IPS DF 19.7 (cell line): Measurements from ENCODE around the gene ATG13.

Source experiments
- DNase-seq: peaks from one replicate; pipeline ENCODE4 v3.0.0-alpha.2; 2013; ENCODE audit warnings: low read depth, low spot score

The ATG13 gene

GRCh38 chr11:46675288-46675851, 58.0 kb downstream of the ATG13 start:
- DNase-seq = no peak

- DNase-seq = no peak
Measured at GRCh38 chr11:46675949-46676348, 58.6 kb downstream of the ATG13 start.

GRCh38 chr11:46676436-46677158, 59.2 kb downstream of the ATG13 start:
- DNase-seq = no peak

- DNase-seq = no peak
Measured at GRCh38 chr11:46677169-46677568, 59.8 kb downstream of the ATG13 start.

- DNase-seq = no peak
Measured at GRCh38 chr11:46677991-46678740, 60.8 kb downstream of the ATG13 start.

GRCh38 chr11:46678741-46679130, 61.4 kb downstream of the ATG13 start:
- DNase-seq = no peak

- DNase-seq = no peak
Measured at GRCh38 chr11:46679241-46680163, 62.1 kb downstream of the ATG13 start.

- DNase-seq = no peak
Measured at GRCh38 chr11:46680164-46680760, 62.9 kb downstream of the ATG13 start.

GRCh38 chr11:46680815-46681214, 63.5 kb downstream of the ATG13 start:
- DNase-seq = no peak

GRCh38 chr11:46681814-46682213, 64.5 kb downstream of the ATG13 start:
- DNase-seq = no peak

GRCh38 chr11:46682773-46683752, 65.7 kb downstream of the ATG13 start:
- no peak for DNase-seq

- no peak for DNase-seq
Measured at GRCh38 chr11:46684367-46684766, 67.0 kb downstream of the ATG13 start.

- no peak for DNase-seq
Measured at GRCh38 chr11:46686886-46687795, 69.8 kb downstream of the ATG13 start.

GRCh38 chr11:46690702-46691101, 73.3 kb downstream of the ATG13 start:
- DNase-seq = no peak

GRCh38 chr11:46692450-46692849, 75.1 kb downstream of the ATG13 start:
- DNase-seq = no peak

GRCh38 chr11:46693597-46694012, 76.3 kb downstream of the ATG13 start:
- DNase-seq = no peak

GRCh38 chr11:46694072-46694471, 76.7 kb downstream of the ATG13 start:
- no peak for DNase-seq

GRCh38 chr11:46694607-46695006, 77.3 kb downstream of the ATG13 start:
- no peak for DNase-seq
